IMR-90 (cell line): Measurements from ENCODE around the gene DBT. TPM values are rescaled to one million over a fixed set of nuclear protein-coding genes. Genes with fewer than 3 reads are reported as not detected.

Experiments used
- microRNA-seq, 2 experiments: library from miRNA; stranded (forward) in 1 of 2; unstranded in 1 of 2; fragments of 10-50 nt in 1 of 2; fragments of <30 nt in 1 of 2; gene quantifications in 1 of 2; microRNA quantifications in 1 of 2; one replicate each; pipeline versions ENCODE3 to v1.1.0; 2013 to 2020; ENCODE audit not compliant: insufficient read depth in 1 of 2, insufficient read length in 1 of 2, unreplicated experiment in 1 of 2
- polyA plus RNA-seq, 3 experiments: library from polyadenylated mRNA; depleted of rRNA; stranded (reverse); fragments of >200 nt; gene quantifications; 2 replicates each; pipeline ENCODE4 v1.2.3, GENCODE V29; 2012; ENCODE audit warnings: low replicate concordance in 1 of 3
- small RNA-seq, 5 experiments: library from RNA; depleted of rRNA; stranded (forward); fragments of <200 nt; gene quantifications; one replicate each; pipeline ENCODE3, GENCODE V24; 2012
- total RNA-seq: library from RNA; depleted of rRNA; stranded (reverse); fragments of >200 nt; gene quantifications from 2 replicates; pipeline ENCODE4 v1.2.3, GENCODE V29; 2012; rRNA removed

Gene DBT
- total and polyA plus RNA-seq, 2 of the 4 experiments (the other 2 are of a cell fraction): 3.4 to 3.8 TPM

Small RNA genes within 50 kb of the gene (microRNA-seq; reads per million reads assigned to microRNA genes)
- gene AL445928.1 (ENCODE audit: insufficient read depth, insufficient read length) (not detected), gene MIR553 (ENCODE audit: insufficient read depth in 1 of 2, insufficient read length in 1 of 2, unreplicated experiment in 1 of 2) (0 reads per million in 2 experiments), gene RPL23AP90 (ENCODE audit: insufficient read depth, insufficient read length) (not detected)

Small RNA genes within 50 kb of the gene (small RNA-seq; reads per million reads assigned to genes)
- gene AL445928.1 (0 reads per million in 5 experiments), gene MIR553 (0 reads per million in 5 experiments), gene RPL23AP90 (0 reads per million in 5 experiments)

Other genes with a start within 250 kb of the DBT start
- 2.7 and 5.0 TPM in 2 replicates for gene SASS6, start 116.9 kb downstream of the DBT start, total RNA-seq
- gene SASS6, start 116.9 kb downstream of the DBT start, polyA plus RNA-seq (2012; rRNA removed): 0.69 and 1.1 TPM in 2 replicates
- gene TRMT13, start 116.7 kb downstream of the DBT start, total RNA-seq: 5.2 and 12.8 TPM in 2 replicates
- 5.5 and 7.7 TPM in 2 replicates for gene TRMT13, start 116.7 kb downstream of the DBT start, polyA plus RNA-seq (2012; rRNA removed)
- 0.36 and 0.56 TPM in 2 replicates for gene LRRC39, start 71.6 kb downstream of the DBT start, total RNA-seq
- 0.16 and 0.48 TPM in 2 replicates for gene LRRC39, start 71.6 kb downstream of the DBT start, polyA plus RNA-seq (2012; rRNA removed)
- gene RTCA, start 16.4 kb upstream of the DBT start, total RNA-seq: 29.6 and 45.3 TPM in 2 replicates
- gene RTCA, start 16.4 kb upstream of the DBT start, polyA plus RNA-seq (2012; rRNA removed): 26.0 and 26.9 TPM in 2 replicates
- 3.0 and 3.9 TPM in 2 replicates for gene CDC14A, start 102.7 kb upstream of the DBT start, total RNA-seq
- gene CDC14A, start 102.7 kb upstream of the DBT start, polyA plus RNA-seq (2012; rRNA removed): 1.5 and 1.7 TPM in 2 replicates